ENCODE data around the gene PLCL2. TPM values are rescaled to one million over a fixed set of nuclear protein-coding genes. Genes with fewer than 3 reads are reported as not detected.

Gene PLCL2
- total RNA-seq, 2 donors from 2014 or later = 5.3 to 14.5 TPM

GRCh38 chr3:17138246-17139039 is 253.7 kb downstream of the PLCL2 start:
- no peak for DNase-seq (ENCODE audit: low spot score)
- 89% methylated on average over 7 of the region's 7 CpGs for WGBS
- TF ChIP-seq POLR2A (IDR thresholded peaks at IDR 0.05) (no peak), POLR2AphosphoS5 (IDR thresholded peaks at IDR 0.05) (no peak), CTCF (IDR thresholded peaks at IDR 0.05) (no peak)
- no peaks in the 10 kb centered on the region for H3K27me3 ChIP-seq (replicated peaks; ENCODE audit: insufficient read depth)
- no peaks in the 10 kb centered on the region for H3K9me3 ChIP-seq
- no peak overlapping the region for H3K4me3 ChIP-seq
- intact Hi-C loops (cut with DNase I) = no loop called here
- no peaks in the 10 kb centered on the region for H3K4me1 ChIP-seq (replicated peaks)
- no peak overlapping the region for H3K27ac ChIP-seq
- no peaks in the 10 kb centered on the region for H3K36me3 ChIP-seq

All from prostate gland (tissue), 2 donors.